ENCODE measurements around the gene PDE9A.

GRCh38 chr21:42731264-42732032 lies 78.0 kb downstream of the PDE9A start:
- no peak for TF ChIP-seq CTCF (IDR thresholded peaks at IDR 0.05)
- TF ChIP-seq EZH2 (IDR thresholded peaks at IDR 0.05; ENCODE audit: borderline replicate concordance, insufficient read depth, low read depth, low read length, poor library complexity, severe bottlenecking), result no peak
